Central memory CD8-positive, alpha-beta T cell (primary cell): ENCODE measurements around the gene ADCY9.

ENCODE experiments used
- ATAC-seq: fragments of 150-1000 bp; cut with Tn5 transposase; replicated peaks from 2 replicates; pipeline ENCODE4 v1.10.0; 2022; ENCODE audit warnings: mild to moderate bottlenecking, moderate FRiP score, moderate number of reproducible peaks; ENCODE audit not compliant: poor library complexity, severe bottlenecking; ENCODE audit errors: extremely low read depth
- DNase-seq, 2 donors: peaks; one replicate each; pipeline ENCODE4 v3.0.0; 2021; ENCODE audit warnings: low spot score in 2 of 2
- H3K27ac Mint-ChIP-seq: one replicate; pipeline ENCODE4 v1.8.0; 2022; ENCODE audit warnings: low read depth, mild to moderate bottlenecking, moderate library complexity, mixed read lengths
- H3K27me3 Mint-ChIP-seq: one replicate; pipeline ENCODE4 v1.8.0; 2022; ENCODE audit warnings: mixed read lengths
- H3K36me3 Mint-ChIP-seq: one replicate; pipeline ENCODE4 v1.8.0; 2022; ENCODE audit warnings: mild to moderate bottlenecking, moderate library complexity, mixed read lengths; ENCODE audit not compliant: insufficient read depth
- H3K4me1 Mint-ChIP-seq: one replicate; pipeline ENCODE4 v1.8.0; 2022; ENCODE audit warnings: mixed read lengths
- H3K4me3 Mint-ChIP-seq: one replicate; pipeline ENCODE4 v1.8.0; 2022; ENCODE audit warnings: mild to moderate bottlenecking, moderate library complexity, mixed read lengths
- H3K9me3 Mint-ChIP-seq: one replicate; pipeline ENCODE4 v1.8.0; 2022; ENCODE audit warnings: mixed read lengths

ADCY9 gene

GRCh38 chr16:4021916-4022315 lies 94.3 kb downstream of the ADCY9 start:
- no peaks in the 10 kb centered on the region for H3K9me3 Mint-ChIP-seq

GRCh38 chr16:4021070-4021779 lies 95.0 kb downstream of the ADCY9 start:
- Mint-ChIP-seq H3K4me1 (peaks cover 36% of the 10 kb centered on the region), H3K36me3 (peaks cover 4% of the 10 kb centered on the region)
- no peak for ATAC-seq

More at GRCh38 chr16:4021916-4022315, 94.3 kb downstream of the ADCY9 start:
- Mint-ChIP-seq H3K36me3 (peaks cover 2% of the 10 kb centered on the region), H3K27ac (no peak overlapping the region), H3K4me1 (peaks cover 29% of the 10 kb centered on the region), H3K4me3 (no peak overlapping the region), H3K27me3 (no peaks in the 10 kb centered on the region)
- ATAC-seq, result no peak
- no peak for DNase-seq

GRCh38 chr16:4019371-4019791 lies 96.9 kb downstream of the ADCY9 start:
- ATAC-seq (no peak), DNase-seq (no peak)
- Mint-ChIP-seq H3K27me3 (no peaks in the 10 kb centered on the region), H3K27ac (peak overlapping the region; percentile 92), H3K4me1 (peaks cover 42% of the 10 kb centered on the region), H3K36me3 (peaks cover 5% of the 10 kb centered on the region), H3K4me3 (peak overlapping the region; percentile 77), H3K9me3 (no peaks in the 10 kb centered on the region)

More at GRCh38 chr16:4021070-4021779, 95.0 kb downstream of the ADCY9 start:
- peak overlapping the region; percentile 2 for H3K4me3 Mint-ChIP-seq
- H3K27me3 Mint-ChIP-seq, result no peaks in the 10 kb centered on the region
- H3K27ac Mint-ChIP-seq, result no peak overlapping the region
- H3K9me3 Mint-ChIP-seq, result no peaks in the 10 kb centered on the region
- DNase-seq, result no peak

- Mint-ChIP-seq H3K4me1 (peaks cover 41% of the 10 kb centered on the region), H3K36me3 (peaks cover 5% of the 10 kb centered on the region), H3K27me3 (no peaks in the 10 kb centered on the region), H3K27ac (no peak overlapping the region), H3K9me3 (no peaks in the 10 kb centered on the region), H3K4me3 (peak overlapping the region; percentile 77)
- DNase-seq (no peak), ATAC-seq (no peak)
Observed at GRCh38 chr16:4018391-4018790, 97.9 kb downstream of the ADCY9 start.

GRCh38 chr16:4017807-4018206 lies 98.4 kb downstream of the ADCY9 start:
- ATAC-seq, result no peak

GRCh38 chr16:4016658-4017057 lies 99.6 kb downstream of the ADCY9 start:
- Mint-ChIP-seq H3K4me1 (peaks cover 33% of the 10 kb centered on the region), H3K9me3 (no peaks in the 10 kb centered on the region), H3K27ac (peak overlapping the region; percentile 21), H3K4me3 (no peak overlapping the region), H3K36me3 (peaks cover 5% of the 10 kb centered on the region), H3K27me3 (no peaks in the 10 kb centered on the region)
- DNase-seq (no peak), ATAC-seq (peak; percentile 88)

More at GRCh38 chr16:4017807-4018206, 98.4 kb downstream of the ADCY9 start:
- no peaks in the 10 kb centered on the region for H3K9me3 Mint-ChIP-seq
- peaks cover 5% of the 10 kb centered on the region for H3K36me3 Mint-ChIP-seq
- DNase-seq, result no peak
- H3K4me1 Mint-ChIP-seq, result peaks cover 36% of the 10 kb centered on the region
- H3K27me3 Mint-ChIP-seq, result no peaks in the 10 kb centered on the region
- no peak overlapping the region for H3K4me3 Mint-ChIP-seq
- no peak overlapping the region for H3K27ac Mint-ChIP-seq

- no peaks in the 10 kb centered on the region for H3K9me3 Mint-ChIP-seq
- peaks cover 5% of the 10 kb centered on the region for H3K36me3 Mint-ChIP-seq
- H3K27me3 Mint-ChIP-seq, result no peaks in the 10 kb centered on the region
- no peak overlapping the region for H3K4me3 Mint-ChIP-seq
- peak overlapping the region; percentile 21 for H3K27ac Mint-ChIP-seq
- no peak for ATAC-seq
- DNase-seq, result no peak
- H3K4me1 Mint-ChIP-seq, result peaks cover 30% of the 10 kb centered on the region
Observed at GRCh38 chr16:4016005-4016352, 100.3 kb downstream of the ADCY9 start.

GRCh38 chr16:4015275-4016004 lies 100.8 kb downstream of the ADCY9 start:
- Mint-ChIP-seq H3K4me1 (peaks cover 32% of the 10 kb centered on the region), H3K27me3 (no peaks in the 10 kb centered on the region)

GRCh38 chr16:4011940-4012629 lies 104.2 kb downstream of the ADCY9 start:
- H3K27me3 Mint-ChIP-seq, result no peaks in the 10 kb centered on the region
- no peaks in the 10 kb centered on the region for H3K9me3 Mint-ChIP-seq
- ATAC-seq, result no peak
- no peak for DNase-seq
- peaks cover 19% of the 10 kb centered on the region for H3K4me1 Mint-ChIP-seq
- H3K36me3 Mint-ChIP-seq, result peaks cover 6% of the 10 kb centered on the region
- H3K4me3 Mint-ChIP-seq, result no peak overlapping the region
- H3K27ac Mint-ChIP-seq, result no peak overlapping the region

More at GRCh38 chr16:4015275-4016004, 100.8 kb downstream of the ADCY9 start:
- no peak for ATAC-seq
- H3K27ac Mint-ChIP-seq, result peak overlapping the region; percentile 21
- no peak for DNase-seq
- no peaks in the 10 kb centered on the region for H3K9me3 Mint-ChIP-seq
- no peak overlapping the region for H3K4me3 Mint-ChIP-seq
- H3K36me3 Mint-ChIP-seq, result peaks cover 5% of the 10 kb centered on the region

- Mint-ChIP-seq H3K4me1 (peaks cover 13% of the 10 kb centered on the region), H3K9me3 (no peaks in the 10 kb centered on the region), H3K27me3 (no peaks in the 10 kb centered on the region), H3K4me3 (no peak overlapping the region), H3K27ac (no peak overlapping the region), H3K36me3 (peaks cover 6% of the 10 kb centered on the region)
- DNase-seq (no peak), ATAC-seq (no peak)
Observed at GRCh38 chr16:4011225-4011939, 104.9 kb downstream of the ADCY9 start.

- H3K9me3 Mint-ChIP-seq, result no peaks in the 10 kb centered on the region
- no peaks in the 10 kb centered on the region for H3K27me3 Mint-ChIP-seq
- peaks cover 6% of the 10 kb centered on the region for H3K4me1 Mint-ChIP-seq
- ATAC-seq (no peak), DNase-seq (no peak)
- H3K4me3 Mint-ChIP-seq, result no peak overlapping the region
- H3K27ac Mint-ChIP-seq, result peak overlapping the region; percentile 25
- H3K36me3 Mint-ChIP-seq, result peaks cover 3% of the 10 kb centered on the region
Observed at GRCh38 chr16:4010225-4011158, 105.8 kb downstream of the ADCY9 start.
